ENCODE data around the gene NCAPG2. TPM values are rescaled to one million over a fixed set of nuclear protein-coding genes. Genes with fewer than 3 reads are reported as not detected.
A peak's percentile ranks its signal among the peaks of the same experiment; 100 is the strongest.
"Not testable (repeated sequence)": the region's sequence is repeated elsewhere in the genome, so short reads cannot be mapped to it uniquely, and the experiment has no call there.

The NCAPG2 gene
- polyA plus RNA-seq, 6 donors from 2014 or later, result 2.1 to 6.5 (median 4.0) TPM

DNA sequence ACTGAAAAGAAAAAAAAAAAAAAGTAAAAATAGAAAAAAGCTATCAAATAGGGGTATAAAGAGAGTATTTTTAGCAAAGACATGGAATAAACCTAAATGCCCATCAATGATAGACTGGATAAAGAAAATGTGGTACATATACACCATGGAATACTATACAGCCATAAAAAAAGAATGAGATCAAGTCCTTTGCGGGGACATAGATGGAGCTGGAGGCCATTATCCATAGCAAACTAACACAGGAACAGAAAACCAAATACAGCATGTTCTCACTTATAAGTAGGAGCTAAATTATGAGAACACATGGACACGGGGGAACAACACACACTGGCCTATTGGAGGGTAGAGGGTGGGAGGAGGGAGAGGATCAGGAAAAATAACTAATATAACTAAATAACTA is 7.0 kb downstream of the NCAPG2 start:
- H3K36me3 Mint-ChIP-seq; H3K27me3 Mint-ChIP-seq; H3K4me3 Mint-ChIP-seq; H3K9me3 Mint-ChIP-seq; H3K4me1 Mint-ChIP-seq; DNase-seq; H3K27ac Mint-ChIP-seq; ATAC-seq (ENCODE audit: low read depth in 2 of 2): not testable (repeated sequence)

DNA sequence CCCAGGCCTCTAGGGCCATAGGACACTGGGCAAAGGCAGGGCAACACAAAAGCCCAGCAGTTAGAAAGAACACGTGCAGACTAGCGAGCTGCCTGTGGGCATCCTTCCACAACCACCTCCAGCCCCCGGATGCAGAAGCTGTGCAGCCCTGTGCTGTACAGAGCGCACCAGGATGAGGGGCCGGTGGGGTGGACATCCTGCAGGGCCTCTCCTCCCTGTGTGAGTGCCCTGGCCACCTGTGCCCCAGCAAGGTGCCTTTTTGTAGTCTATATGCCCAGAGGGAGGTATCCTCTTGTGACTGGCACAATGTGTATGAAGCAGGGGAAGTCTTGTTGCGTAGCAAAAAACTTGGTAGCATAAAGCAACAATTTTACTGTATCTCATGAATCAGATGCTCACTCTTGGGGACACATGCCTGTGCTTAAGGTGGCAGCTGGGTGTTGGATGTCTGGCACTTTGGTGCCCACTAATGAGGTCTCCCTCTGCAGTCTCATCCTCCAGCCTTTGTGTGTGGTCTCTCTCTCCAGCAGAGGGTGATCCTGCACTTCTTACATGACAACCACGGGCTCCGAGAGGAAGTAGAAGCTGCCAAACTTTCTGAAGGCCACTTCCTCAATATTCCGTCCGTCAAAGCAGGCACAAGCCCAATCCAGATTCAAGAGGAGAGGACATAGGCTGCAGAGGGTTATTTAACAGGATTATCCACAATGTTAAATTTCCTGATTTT is 8.7 kb downstream of the NCAPG2 start:
- Mint-ChIP-seq H3K4me1 (peaks cover 0 to 8% (median 0%) of the 10 kb centered on the region in 3 donors), H3K27ac (peak overlapping the region in 3 of 6 donors; percentile 4 to 61 (median 57)), H3K4me3 (peak overlapping the region in 4 of 8 donors; percentile 31 to 78 (median 48)), H3K9me3 (no peaks in the 10 kb centered on the region), H3K36me3 (no peaks in the 10 kb centered on the region), H3K27me3 (no peaks in the 10 kb centered on the region)
- DNase-seq (peak; percentile 43), ATAC-seq (ENCODE audit: low read depth in 2 of 2) (peak; percentile 75 to 90)

DNA sequence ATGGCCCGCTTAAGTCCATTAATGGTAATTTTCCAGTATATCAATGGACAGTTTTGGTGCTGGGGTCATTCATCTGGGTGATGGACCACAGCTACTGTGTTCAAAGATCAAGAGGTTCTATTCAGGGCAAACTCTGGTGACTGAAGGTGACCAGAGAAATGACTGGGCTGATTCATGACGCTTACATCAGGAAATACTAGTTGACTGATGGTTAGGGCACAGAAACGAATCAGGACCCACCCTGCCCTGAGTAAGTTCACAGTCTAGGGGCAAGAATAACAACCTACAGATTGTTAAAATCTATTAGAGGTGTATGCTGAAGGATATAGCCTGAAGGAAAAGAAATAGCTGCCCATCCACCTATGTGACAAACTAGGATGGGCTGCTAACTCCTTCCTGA is 9.5 kb downstream of the NCAPG2 start:
- DNase-seq, result no peak

DNA sequence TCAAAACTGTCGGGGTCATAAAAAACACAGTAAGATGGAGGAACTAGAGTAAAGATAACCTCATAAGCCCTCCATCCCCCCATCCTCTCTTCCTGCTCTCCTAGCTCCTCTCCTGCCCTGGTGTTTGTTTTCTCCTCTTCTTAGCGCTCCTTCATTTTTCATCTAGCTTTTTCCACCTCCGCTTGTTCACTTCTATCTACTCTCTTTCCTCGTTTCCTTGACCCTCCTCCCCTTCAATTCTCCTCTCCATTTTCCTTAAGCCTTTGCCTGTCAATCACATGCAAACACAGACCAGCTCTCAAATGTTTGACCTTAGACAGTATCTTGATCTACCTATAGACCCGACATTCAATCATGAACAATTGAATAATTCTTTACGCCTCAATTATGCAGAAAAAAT is 10.0 kb downstream of the NCAPG2 start:
- Mint-ChIP-seq H3K36me3 (no peaks in the 10 kb centered on the region), H3K4me1 (peaks cover 0 to 8% (median 0%) of the 10 kb centered on the region in 3 donors), H3K4me3 (no peak overlapping the region), H3K27ac (peak overlapping the region in 2 of 6 donors; percentile 18 to 49), H3K9me3 (no peaks in the 10 kb centered on the region), H3K27me3 (no peaks in the 10 kb centered on the region)
- no peak for ATAC-seq (ENCODE audit: low read depth in 2 of 2)
- no peak for DNase-seq

More for the DNA sequence above, 9.5 kb downstream of the NCAPG2 start:
- Mint-ChIP-seq H3K9me3 (no peaks in the 10 kb centered on the region), H3K4me1 (peaks cover 0 to 8% (median 0%) of the 10 kb centered on the region in 3 donors), H3K4me3 (no peak overlapping the region), H3K27ac (peak overlapping the region in 2 of 6 donors; percentile 47 to 49), H3K27me3 (no peaks in the 10 kb centered on the region), H3K36me3 (no peaks in the 10 kb centered on the region)
- no peak for ATAC-seq (ENCODE audit: low read depth in 2 of 2)

DNA sequence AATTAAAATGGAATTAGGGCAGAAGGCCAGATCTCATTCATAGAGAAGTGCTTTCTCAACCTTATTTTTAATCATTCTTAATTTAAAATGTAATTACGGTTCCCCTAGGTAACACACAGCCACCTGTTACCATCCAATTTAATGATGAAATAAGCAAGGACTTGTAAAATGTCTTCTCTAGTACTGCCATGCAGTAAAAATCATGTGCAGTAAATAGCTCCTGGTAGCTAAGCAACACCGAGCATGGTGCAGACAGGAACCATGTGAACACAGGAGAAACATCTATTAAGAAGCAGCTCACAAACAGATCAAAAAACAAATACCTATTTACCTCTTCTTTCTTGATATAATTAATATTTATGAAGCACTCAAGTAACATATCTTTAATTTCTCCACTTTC is 15.1 kb downstream of the NCAPG2 start:
- no peaks in the 10 kb centered on the region for H3K9me3 Mint-ChIP-seq
- no peaks in the 10 kb centered on the region for H3K27me3 Mint-ChIP-seq
- no peak overlapping the region for H3K4me3 Mint-ChIP-seq
- H3K27ac Mint-ChIP-seq, result no peak overlapping the region
- no peak for ATAC-seq (ENCODE audit: low read depth in 2 of 2)
- no peaks in the 10 kb centered on the region for H3K4me1 Mint-ChIP-seq
- DNase-seq, result no peak
- peaks cover 7 to 8% of the 10 kb centered on the region in 2 donors for H3K36me3 Mint-ChIP-seq

DNA sequence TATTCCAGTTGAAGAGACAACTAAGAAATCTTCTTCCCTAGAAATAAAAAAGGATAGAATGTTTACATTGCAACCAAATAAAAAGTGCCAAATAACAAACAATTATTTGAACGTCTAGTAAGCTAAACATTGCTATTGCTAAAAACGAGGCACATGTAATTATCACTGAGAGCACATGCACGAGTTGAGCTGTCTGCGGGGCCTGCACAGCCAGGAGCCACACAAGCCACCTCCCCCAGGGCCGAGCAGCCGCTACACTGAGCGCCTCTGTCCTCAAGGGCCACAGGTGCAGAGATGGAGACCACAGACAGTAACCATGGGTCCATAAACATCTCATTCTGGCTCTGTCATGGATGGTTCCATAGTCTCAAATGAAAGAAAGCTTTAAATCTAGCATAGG is 17.2 kb downstream of the NCAPG2 start:
- H3K27ac Mint-ChIP-seq, result no peak overlapping the region

DNA sequence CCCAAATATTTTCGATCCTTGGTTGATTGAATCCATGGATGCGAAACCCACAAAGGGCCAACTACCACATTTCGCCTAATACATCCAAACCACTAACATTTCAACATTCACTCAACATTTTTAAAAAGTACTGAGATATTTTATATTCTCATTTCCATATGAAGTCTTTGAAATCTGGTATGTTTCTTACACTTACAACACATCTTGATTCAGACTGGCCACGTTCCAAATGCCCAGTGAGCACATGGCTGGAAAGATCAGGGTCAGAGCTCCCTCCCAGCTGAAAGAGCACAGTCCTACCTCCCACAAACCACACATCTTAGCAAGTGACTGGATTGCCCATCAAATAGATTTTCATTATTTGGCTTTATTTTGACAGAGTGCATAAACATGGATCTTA is 18.9 kb downstream of the NCAPG2 start:
- Mint-ChIP-seq H3K27ac (no peak overlapping the region), H3K4me3 (no peak overlapping the region), H3K36me3 (peaks cover 8 to 14% of the 10 kb centered on the region in 2 donors), H3K9me3 (no peaks in the 10 kb centered on the region), H3K27me3 (no peaks in the 10 kb centered on the region), H3K4me1 (no peaks in the 10 kb centered on the region)
- DNase-seq (no peak), ATAC-seq (ENCODE audit: low read depth in 2 of 2) (no peak)

More for the DNA sequence above, 17.2 kb downstream of the NCAPG2 start:
- H3K36me3 Mint-ChIP-seq, result peaks cover 8 to 14% of the 10 kb centered on the region in 2 donors
- DNase-seq (no peak), ATAC-seq (ENCODE audit: low read depth in 2 of 2) (no peak)
- H3K4me1 Mint-ChIP-seq, result no peaks in the 10 kb centered on the region
- H3K27me3 Mint-ChIP-seq, result no peaks in the 10 kb centered on the region
- no peak overlapping the region for H3K4me3 Mint-ChIP-seq
- no peaks in the 10 kb centered on the region for H3K9me3 Mint-ChIP-seq

DNA sequence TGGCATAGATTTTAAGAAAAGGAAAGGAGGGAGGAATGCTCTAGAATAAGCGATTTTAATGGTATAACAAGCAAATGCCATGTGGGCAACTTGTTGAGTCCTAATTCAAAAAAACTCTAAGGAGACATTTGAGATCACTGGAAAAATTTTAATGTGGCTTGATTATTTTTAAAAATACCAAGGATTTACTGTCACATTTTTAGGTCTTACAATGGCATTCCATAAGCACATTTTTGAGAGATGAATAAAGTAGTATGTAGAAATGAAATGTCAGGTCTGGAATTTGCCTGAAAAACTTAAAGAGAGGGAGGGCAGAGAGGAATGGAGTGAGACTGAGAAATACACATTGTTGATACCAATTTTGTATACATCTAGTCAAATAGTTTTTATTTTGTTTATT is 20.3 kb downstream of the NCAPG2 start:
- Mint-ChIP-seq H3K4me1 (no peaks in the 10 kb centered on the region), H3K9me3 (no peaks in the 10 kb centered on the region), H3K27me3 (no peaks in the 10 kb centered on the region), H3K27ac (no peak overlapping the region), H3K36me3 (peaks cover 8 to 14% of the 10 kb centered on the region in 2 donors), H3K4me3 (no peak overlapping the region)
- no peak for DNase-seq
- ATAC-seq (ENCODE audit: low read depth in 2 of 2), result no peak

DNA sequence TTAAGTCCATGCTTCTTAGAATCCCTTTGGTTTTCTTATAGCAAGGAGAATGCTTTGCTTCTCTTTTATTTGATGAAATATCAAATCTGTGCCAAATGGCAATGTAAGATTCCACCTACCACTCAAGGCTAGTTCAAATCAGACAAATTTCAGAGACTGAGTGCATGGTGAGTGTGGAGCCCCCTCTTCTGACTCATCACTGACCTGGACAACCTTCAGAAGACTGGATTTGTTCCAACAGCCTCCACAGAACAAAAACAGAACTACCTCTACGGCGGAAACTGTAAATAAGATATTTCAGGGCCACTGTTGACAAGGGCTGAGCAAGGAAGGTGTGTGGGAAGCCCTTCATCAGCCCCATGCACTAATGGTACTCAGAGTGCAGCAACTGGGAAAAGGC is 21.1 kb downstream of the NCAPG2 start:
- Mint-ChIP-seq H3K4me3 (no peak overlapping the region), H3K9me3 (no peaks in the 10 kb centered on the region), H3K36me3 (peaks cover 4 to 10% of the 10 kb centered on the region in 2 donors), H3K27ac (peak overlapping the region in 1 of 6 donors; percentile 27), H3K27me3 (no peaks in the 10 kb centered on the region), H3K4me1 (no peaks in the 10 kb centered on the region)
- DNase-seq (no peak), ATAC-seq (ENCODE audit: low read depth in 2 of 2) (no peak)

DNA sequence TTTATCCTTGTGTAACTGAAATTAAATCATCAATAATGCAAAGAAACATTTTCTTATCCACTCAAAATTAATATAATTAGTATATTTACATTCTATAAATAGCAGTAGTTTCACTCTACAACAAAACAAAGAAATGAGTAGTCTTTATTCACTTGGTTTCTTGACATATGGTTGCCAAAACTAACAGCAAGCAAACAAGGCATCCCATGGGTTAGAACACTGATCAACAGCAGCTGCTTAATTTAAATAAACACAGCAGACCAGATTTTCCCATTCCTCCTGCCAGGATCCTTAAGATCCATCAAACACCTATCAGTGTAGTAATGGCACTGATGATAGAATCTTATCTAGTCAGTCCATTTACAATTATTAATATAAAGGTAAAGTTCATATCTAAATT is 22.1 kb downstream of the NCAPG2 start:
- H3K36me3 Mint-ChIP-seq, result peaks cover 0 to 7% of the 10 kb centered on the region in 2 donors

DNA sequence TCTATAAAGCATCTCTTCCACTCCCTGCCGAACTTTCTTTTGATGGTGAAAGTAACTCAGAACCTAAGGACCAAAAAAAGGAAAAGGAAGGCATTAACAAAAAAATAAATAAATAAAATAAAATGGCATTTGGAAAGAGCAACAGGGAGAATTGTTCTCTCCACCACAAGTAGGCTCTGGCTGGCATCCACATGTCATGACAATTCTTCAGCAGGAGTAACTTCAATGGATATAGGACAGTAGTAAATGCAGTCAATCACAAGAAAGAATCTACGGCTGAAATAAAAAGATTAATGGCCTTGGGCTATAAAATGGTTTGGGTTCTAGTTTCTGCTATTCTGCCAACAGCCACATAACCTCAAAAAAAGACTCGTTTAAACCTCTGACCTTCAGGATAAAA is 23.9 kb downstream of the NCAPG2 start:
- H3K27ac Mint-ChIP-seq, result no peak overlapping the region
- H3K36me3 Mint-ChIP-seq, result peaks cover 0 to 7% of the 10 kb centered on the region in 2 donors
- H3K4me1 Mint-ChIP-seq, result no peaks in the 10 kb centered on the region
- no peaks in the 10 kb centered on the region for H3K9me3 Mint-ChIP-seq
- H3K4me3 Mint-ChIP-seq, result no peak overlapping the region
- DNase-seq, result no peak
- H3K27me3 Mint-ChIP-seq, result no peaks in the 10 kb centered on the region
- no peak for ATAC-seq (ENCODE audit: low read depth in 2 of 2)

More for the DNA sequence above, 22.1 kb downstream of the NCAPG2 start:
- DNase-seq (no peak), ATAC-seq (ENCODE audit: low read depth in 2 of 2) (no peak)
- Mint-ChIP-seq H3K4me3 (no peak overlapping the region), H3K27ac (no peak overlapping the region), H3K9me3 (no peaks in the 10 kb centered on the region), H3K4me1 (no peaks in the 10 kb centered on the region), H3K27me3 (no peaks in the 10 kb centered on the region)

DNA sequence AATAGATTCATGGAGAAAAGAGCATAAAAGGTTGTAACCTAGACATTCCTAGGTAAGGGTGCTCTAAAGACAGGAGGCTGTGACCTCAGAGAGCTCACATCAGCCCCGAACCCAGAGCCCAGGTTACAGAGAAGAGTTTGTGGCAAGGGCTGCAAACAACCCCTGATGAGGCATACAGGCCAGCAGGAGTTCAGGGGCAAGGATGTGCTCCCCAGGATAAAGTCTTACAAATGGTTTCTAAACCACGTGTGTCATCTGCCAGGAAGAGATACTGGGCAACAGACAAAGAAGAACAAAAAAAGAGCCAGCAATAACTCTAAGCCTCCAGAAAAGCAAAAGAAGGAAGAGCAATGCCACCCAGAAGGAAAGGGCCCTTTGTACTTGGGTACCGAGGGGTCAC is 27.7 kb downstream of the NCAPG2 start:
- H3K9me3 Mint-ChIP-seq, result no peaks in the 10 kb centered on the region
- H3K36me3 Mint-ChIP-seq, result peaks cover 17 to 20% of the 10 kb centered on the region in 2 donors
- H3K27ac Mint-ChIP-seq, result peak overlapping the region in 1 of 6 donors; percentile 68
- peak overlapping the region in 1 of 8 donors; percentile 10 for H3K4me3 Mint-ChIP-seq
- DNase-seq, result no peak
- H3K27me3 Mint-ChIP-seq, result no peaks in the 10 kb centered on the region
- ATAC-seq (ENCODE audit: low read depth in 2 of 2), result no peak
- no peaks in the 10 kb centered on the region for H3K4me1 Mint-ChIP-seq

DNA sequence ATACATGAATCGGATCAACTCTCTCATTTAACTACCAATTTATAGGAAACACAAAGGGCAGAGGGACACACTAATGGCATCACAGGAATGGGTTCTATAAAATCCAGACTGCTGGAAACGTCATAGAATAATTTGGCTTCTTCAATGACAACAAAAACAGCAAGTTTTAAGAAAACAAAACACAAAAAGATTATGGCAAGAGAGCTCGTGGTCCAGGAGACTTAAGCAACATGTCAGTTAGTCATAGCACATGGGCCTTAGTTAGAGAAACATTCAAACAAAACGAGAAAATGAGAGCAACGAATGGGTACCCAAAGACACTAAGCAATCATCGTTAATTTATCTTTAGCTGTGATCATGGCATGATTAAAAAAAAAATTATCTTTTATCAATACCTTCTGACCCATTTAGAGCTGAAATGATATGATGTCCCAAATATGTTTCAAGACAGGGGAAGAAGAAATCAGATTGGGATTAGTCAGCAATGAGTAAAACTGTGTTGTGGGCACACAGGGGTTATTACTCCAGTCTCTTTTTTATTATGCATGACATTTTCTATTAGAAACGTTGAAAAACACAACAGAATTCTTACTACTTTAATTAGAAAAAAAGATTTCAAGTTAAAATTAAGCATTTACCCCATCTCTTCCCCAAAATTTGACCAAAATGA is 28.3 kb downstream of the NCAPG2 start:
- ATAC-seq (ENCODE audit: low read depth in 2 of 2) (no peak), DNase-seq (no peak)
- Mint-ChIP-seq H3K36me3 (peaks cover 21 to 25% of the 10 kb centered on the region in 2 donors), H3K4me1 (no peaks in the 10 kb centered on the region), H3K4me3 (no peak overlapping the region), H3K9me3 (no peaks in the 10 kb centered on the region), H3K27ac (peak overlapping the region in 1 of 6 donors; percentile 59), H3K27me3 (no peaks in the 10 kb centered on the region)

DNA sequence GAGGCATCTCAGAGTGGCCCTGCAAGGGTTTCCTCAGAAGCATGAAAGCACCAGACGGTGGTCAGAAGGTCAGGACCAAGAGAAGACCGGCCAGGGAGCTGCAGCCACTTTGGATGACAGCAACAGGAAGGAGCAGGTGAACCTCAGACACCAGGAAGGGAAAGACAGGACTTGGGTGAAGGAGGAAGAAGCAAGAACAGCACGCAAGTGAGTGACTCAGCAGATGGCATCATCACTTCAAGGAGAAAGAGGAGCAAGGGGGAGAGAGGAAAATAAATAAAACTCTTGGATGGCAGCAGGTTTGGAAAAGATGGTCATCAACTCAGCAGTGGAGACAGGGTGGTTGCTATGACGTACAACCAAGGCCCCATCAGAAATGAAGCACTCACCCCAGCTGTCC is 31.6 kb downstream of the NCAPG2 start:
- peaks cover 28% of the 10 kb centered on the region in 2 donors for H3K36me3 Mint-ChIP-seq
- DNase-seq, result no peak

More for the DNA sequence above, 31.6 kb downstream of the NCAPG2 start:
- Mint-ChIP-seq H3K27ac (peak overlapping the region in 1 of 6 donors; percentile 7), H3K27me3 (no peaks in the 10 kb centered on the region), H3K4me1 (no peaks in the 10 kb centered on the region), H3K9me3 (no peaks in the 10 kb centered on the region), H3K4me3 (no peak overlapping the region)
- ATAC-seq (ENCODE audit: low read depth in 2 of 2), result no peak

Data from naive B cell (primary cell).